ENCODE data around the gene TAGLN.

The TAGLN gene

GRCh38 chr11:117230999-117231841, 32.0 kb downstream of the TAGLN start:
- H4K20me1 ChIP-seq (ENCODE audit: insufficient read depth, low read length): peaks cover 19% of the 10 kb centered on the region
- peak overlapping the region; percentile 84 for H3K27ac ChIP-seq (ENCODE audit: low read length)
- peak overlapping the region; percentile 83 for H3K4me2 ChIP-seq (ENCODE audit: insufficient read depth, low read length)
- peaks cover 44% of the 10 kb centered on the region for H3K4me1 ChIP-seq (ENCODE audit: insufficient read depth, low read length)
- DNase-seq (no peak), ATAC-seq (ENCODE audit: insufficient read depth, low read depth) (no peak)
- TF ChIP-seq EZH2 (IDR thresholded peaks at IDR 0.05; ENCODE audit: borderline replicate concordance, low read depth, low read length, severe bottlenecking) (no peak), CTCF (IDR thresholded peaks at IDR 0.05; ENCODE audit: borderline replicate concordance, extremely low read depth, low read length, poor library complexity, severe bottlenecking) (no peak)
- H3K36me3 ChIP-seq (ENCODE audit: insufficient read depth, low read length): peaks cover 37% of the 10 kb centered on the region
- H3K4me3 ChIP-seq (ENCODE audit: low read depth in 1 of 2, low read length in 2 of 2): peak overlapping the region; percentile 81 to 91
- no peaks in the 10 kb centered on the region for H3K9me3 ChIP-seq (ENCODE audit: insufficient read depth, low read length, severe bottlenecking)
- peak overlapping the region; percentile 71 for H3K9ac ChIP-seq (ENCODE audit: low read depth, low read length)
- no peaks in the 10 kb centered on the region for H3K27me3 ChIP-seq (ENCODE audit: insufficient read depth, low read length, poor library complexity)
- peaks cover 53% of the 10 kb centered on the region for H3K79me2 ChIP-seq (ENCODE audit: insufficient read depth, low read length)
- H2AFZ ChIP-seq (ENCODE audit: low read depth, low read length): peak overlapping the region; percentile 88

- H3K9ac ChIP-seq (ENCODE audit: low read depth, low read length): peak within 1 kb of the TSS; percentile 71
- peak within 1 kb of the TSS; percentile 81 to 91 for H3K4me3 ChIP-seq (ENCODE audit: low read depth in 1 of 2, low read length in 2 of 2)
- H3K4me1 ChIP-seq (ENCODE audit: insufficient read depth, low read length): peaks cover 44% of the 10 kb centered on the region
- H3K36me3 ChIP-seq (ENCODE audit: insufficient read depth, low read length): peaks cover 38% of the 10 kb centered on the region
- TF ChIP-seq EZH2 (IDR thresholded peaks at IDR 0.05; ENCODE audit: borderline replicate concordance, low read depth, low read length, severe bottlenecking) (no peak), CTCF (IDR thresholded peaks at IDR 0.05; ENCODE audit: borderline replicate concordance, extremely low read depth, low read length, poor library complexity, severe bottlenecking) (no peak)
- H3K4me2 ChIP-seq (ENCODE audit: insufficient read depth, low read length): peak within 1 kb of the TSS; percentile 100
- peak within 1 kb of the TSS; percentile 84 for H3K27ac ChIP-seq (ENCODE audit: low read length)
- ATAC-seq (ENCODE audit: insufficient read depth, low read depth) (no peak), DNase-seq (no peak)
- peak within 1 kb of the TSS; percentile 88 for H2AFZ ChIP-seq (ENCODE audit: low read depth, low read length)
- H3K79me2 ChIP-seq (ENCODE audit: insufficient read depth, low read length): peaks cover 53% of the 10 kb centered on the region
- H3K27me3 ChIP-seq (ENCODE audit: insufficient read depth, low read length, poor library complexity): no peaks in the 10 kb centered on the region
- H4K20me1 ChIP-seq (ENCODE audit: insufficient read depth, low read length): peaks cover 19% of the 10 kb centered on the region
- H3K9me3 ChIP-seq (ENCODE audit: insufficient read depth, low read length, severe bottlenecking): no peaks in the 10 kb centered on the region
Observed at GRCh38 chr11:117231842-117232091, 32.6 kb downstream of the TAGLN start, which contains the start of gene PCSK7. Gene PCSK7 (minus strand): TSS chr11:117232073. CDS start chr11:117229844, 2,229 bp downstream.

GRCh38 chr11:117232092-117232878, 33.1 kb downstream of the TAGLN start, which contains the start of gene RNF214:
Gene RNF214 (plus strand): TSS chr11:117232671. CDS start chr11:117234273, 1,602 bp downstream.
- Histone ChIP-seq H4K20me1 (ENCODE audit: insufficient read depth, low read length) (peaks cover 15% of the 10 kb centered on the region), H3K9me3 (ENCODE audit: insufficient read depth, low read length, severe bottlenecking) (no peaks in the 10 kb centered on the region), H3K4me2 (ENCODE audit: insufficient read depth, low read length) (peak within 1 kb of the TSS; percentile 100), H3K79me2 (ENCODE audit: insufficient read depth, low read length) (peaks cover 53% of the 10 kb centered on the region), H3K4me1 (ENCODE audit: insufficient read depth, low read length) (peaks cover 44% of the 10 kb centered on the region), H3K36me3 (ENCODE audit: insufficient read depth, low read length) (peaks cover 33% of the 10 kb centered on the region), H3K27ac (ENCODE audit: low read length) (peak within 1 kb of the TSS; percentile 84), H3K4me3 (ENCODE audit: low read depth in 1 of 2, low read length in 2 of 2) (peak within 1 kb of the TSS; percentile 81 to 91), H3K9ac (ENCODE audit: low read depth, low read length) (peak within 1 kb of the TSS; percentile 71), H3K27me3 (ENCODE audit: insufficient read depth, low read length, poor library complexity) (no peaks in the 10 kb centered on the region), H2AFZ (ENCODE audit: low read depth, low read length) (peak within 1 kb of the TSS; percentile 88)
- DNase-seq: peak; percentile 83
- TF ChIP-seq CTCF (IDR thresholded peaks at IDR 0.05; ENCODE audit: borderline replicate concordance, extremely low read depth, low read length, poor library complexity, severe bottlenecking): peak; percentile 97
- TF ChIP-seq EZH2 (IDR thresholded peaks at IDR 0.05; ENCODE audit: borderline replicate concordance, low read depth, low read length, severe bottlenecking): no peak
- ATAC-seq (ENCODE audit: insufficient read depth, low read depth): peak; percentile 83
